GM19324 (cell line): ENCODE data around the gene SNAP91.
A peak's percentile ranks its signal among the peaks of the same experiment; 100 is the strongest.
"Not testable (repeated sequence)": the region's sequence is repeated elsewhere in the genome, so short reads cannot be mapped to it uniquely, and the experiment has no call there.

ENCODE experiments used
- ATAC-seq: cut with Tn5 transposase; IDR thresholded peaks from one replicate; pipeline ENCODE4 v1.9.1; 2021; ENCODE audit warnings: mild to moderate bottlenecking, moderate library complexity; ENCODE audit not compliant: unreplicated experiment, low FRiP score

Gene SNAP91

GRCh38 chr6:83550482-83550881 lies 158.4 kb downstream of the SNAP91 start:
- ATAC-seq: not testable (repeated sequence)

- ATAC-seq: no peak
Measured at GRCh38 chr6:83546636-83547035, 162.3 kb downstream of the SNAP91 start.

- no peak for ATAC-seq
Measured at GRCh38 chr6:83539678-83540077, 169.2 kb downstream of the SNAP91 start.

- no peak for ATAC-seq
Measured at GRCh38 chr6:83536647-83537589, 172.0 kb downstream of the SNAP91 start.

GRCh38 chr6:83536034-83536646 lies 172.8 kb downstream of the SNAP91 start:
- ATAC-seq: peak; percentile 70

GRCh38 chr6:83518816-83519480 lies 190.0 kb downstream of the SNAP91 start:
- ATAC-seq: no peak

- no peak for ATAC-seq
Measured at GRCh38 chr6:83517500-83517899, 191.4 kb downstream of the SNAP91 start.

GRCh38 chr6:83514866-83515466 lies 193.9 kb downstream of the SNAP91 start:
- ATAC-seq: no peak

- ATAC-seq: no peak
Measured at GRCh38 chr6:83514466-83514865, 194.4 kb downstream of the SNAP91 start.

GRCh38 chr6:83511901-83512681 lies 196.8 kb downstream of the SNAP91 start, which contains the start of gene PRSS35:
PRSS35 (plus strand) TSS chr6:83512534; CDS start chr6:83523442, 10,908 bp downstream.
- ATAC-seq: peak; percentile 40

GRCh38 chr6:83511266-83511665 lies 197.6 kb downstream of the SNAP91 start:
- ATAC-seq: no peak

- ATAC-seq: no peak
Measured at GRCh38 chr6:83510791-83511190, 198.1 kb downstream of the SNAP91 start.

- ATAC-seq: no peak
Measured at GRCh38 chr6:83509441-83509840, 199.5 kb downstream of the SNAP91 start.

- ATAC-seq: no peak
Measured at GRCh38 chr6:83505356-83505755, 203.5 kb downstream of the SNAP91 start.
